GM12874 (cell line): ENCODE results near the gene TXNL1.

Experiments used
- CTCF ChIP-seq: IDR thresholded peaks from 2 replicates; pipeline ENCODE4 v1.5.1; 2011; ENCODE audit warnings: low read depth, mild to moderate bottlenecking, control low read depth, low read length, moderate library complexity; ENCODE audit not compliant: insufficient read depth

TXNL1 gene

GRCh38 chr18:56641714-56642337 is 3.4 kb upstream of the TXNL1 start:
- TF ChIP-seq CTCF, result no peak

- TF ChIP-seq CTCF, result no peak
These were observed 1.2 kb upstream of the TXNL1 start for GRCh38 chr18:56639571-56639970.

- TF ChIP-seq CTCF, result no peak
These were observed 651 bp upstream of the TXNL1 start for GRCh38 chr18:56639104-56639381.

GRCh38 chr18:56637711-56638231 is 621 bp downstream of the TXNL1 start:
- TF ChIP-seq CTCF, result no peak

GRCh38 chr18:56637176-56637575 is 1.2 kb downstream of the TXNL1 start:
- TF ChIP-seq CTCF, result no peak

- no peak for TF ChIP-seq CTCF
These were observed 3.4 kb downstream of the TXNL1 start for GRCh38 chr18:56635007-56635406.

- TF ChIP-seq CTCF, result no peak
These were observed 6.0 kb downstream of the TXNL1 start for GRCh38 chr18:56632070-56633022.
